MCF 10A (cell line): Measurements from ENCODE around the gene CCDC127. TPM values are rescaled to one million over a fixed set of nuclear protein-coding genes. Genes with fewer than 3 reads are reported as not detected.

ENCODE experiments used
- BruUV-seq: library from RNA; stranded (reverse); fragments of 400-500 nt; replicated peaks from 2 replicates; lab custom pipeline; 2021; lab: Mats Ljungman, UMichigan
- CTCF ChIA-PET: fragments of 300-600 bp; sonication (Branson Sonifier 250); formaldehyde crosslinking; extraction: SDS; loops from one replicate; lab custom pipeline; 2021; ENCODE audit warnings: antibody characterized with exemption, inconsistent platforms; lab: Yijun Ruan, JAX
- POLR2A ChIA-PET: fragments of 300-600, 350-650 bp; sonication (Branson Sonifier 250); formaldehyde crosslinking; extraction: SDS; loops from one replicate; lab custom pipeline; 2020; ENCODE audit warnings: antibody characterized with exemption, inconsistent platforms; lab: Yijun Ruan, JAX
- DNase-seq: peaks from one replicate; pipeline ENCODE4 v3.0.0-alpha.2; 2018; ENCODE audit not compliant: unreplicated experiment
- H3K27ac Mint-ChIP-seq: one replicate; pipeline ENCODE4 v1.8.0; 2022; ENCODE audit warnings: mild to moderate bottlenecking, low read depth, mixed read lengths; ENCODE audit not compliant: unreplicated experiment
- H3K27me3 Mint-ChIP-seq: one replicate; pipeline ENCODE4 v1.8.0; 2022; ENCODE audit warnings: mixed read lengths; ENCODE audit not compliant: insufficient read depth, unreplicated experiment
- H3K36me3 Mint-ChIP-seq: one replicate; pipeline ENCODE4 v1.8.0; 2022; ENCODE audit warnings: mild to moderate bottlenecking, moderate library complexity, mixed read lengths; ENCODE audit not compliant: insufficient read depth, unreplicated experiment
- H3K4me1 Mint-ChIP-seq: one replicate; pipeline ENCODE4 v1.8.0; 2022; ENCODE audit warnings: mixed read lengths; ENCODE audit not compliant: insufficient read depth, unreplicated experiment
- H3K4me3 Mint-ChIP-seq: one replicate; pipeline ENCODE4 v1.8.0; 2022; ENCODE audit warnings: mild to moderate bottlenecking, moderate library complexity, mixed read lengths; ENCODE audit not compliant: unreplicated experiment
- H3K9me3 Mint-ChIP-seq: one replicate; pipeline ENCODE4 v1.8.0; 2022; ENCODE audit warnings: mixed read lengths; ENCODE audit not compliant: unreplicated experiment
- CTCF ChIP-seq: fragments of 200-600 bp; IDR thresholded peaks from one replicate; pipeline ENCODE4 v1.8.0; 2022; ENCODE audit warnings: antibody characterized with exemption, mild to moderate bottlenecking; ENCODE audit not compliant: unreplicated experiment
- intact Hi-C: fragments of 100-400 bp; cut with micrococcal nuclease; formaldehyde crosslinking; loops from 2 replicates; pipeline ENCODE4 v1.14.1; 2022
- total RNA-seq: library from RNA; stranded (reverse); gene quantifications from 2 replicates; pipeline ENCODE4 v1.2.3, GENCODE V29; 2022

CCDC127 gene
- total RNA-seq, 1 experiment from 2014 or later: 4.5 TPM

GRCh38 chr5:172421-172820, 45.5 kb downstream of the CCDC127 start:
- H3K4me3 Mint-ChIP-seq: no peak overlapping the region
- ChIA-PET CTCF (interaction anchor here (1.0 kb wide), 1 partner anchor 16 kb away, joined by 4 read pairs; no protein-coding TSS in a partner anchor), POLR2A (no interaction called here)
- DNase-seq: no peak
- H3K27ac Mint-ChIP-seq: no peak overlapping the region
- no TSS peak for BruUV-seq
- no peak for TF ChIP-seq CTCF
- H3K36me3 Mint-ChIP-seq: no peaks in the 10 kb centered on the region
- H3K9me3 Mint-ChIP-seq: no peaks in the 10 kb centered on the region
- H3K4me1 Mint-ChIP-seq: peaks cover 7% of the 10 kb centered on the region
- intact Hi-C loops: no loop called here
- peaks cover 29% of the 10 kb centered on the region for H3K27me3 Mint-ChIP-seq

- intact Hi-C loops: no loop called here
- H3K27me3 Mint-ChIP-seq: peaks cover 24% of the 10 kb centered on the region
- CTCF ChIA-PET: interaction anchor here (1.0 kb wide), 1 partner anchor 16 kb away, joined by 4 read pairs; no protein-coding TSS in a partner anchor
Measured at GRCh38 chr5:171801-172331, 46.1 kb downstream of the CCDC127 start.

GRCh38 chr5:170971-171800, 46.8 kb downstream of the CCDC127 start:
- TF ChIP-seq CTCF: no peak
- BruUV-seq: no TSS peak
- Mint-ChIP-seq H3K36me3 (no peaks in the 10 kb centered on the region), H3K4me3 (no peak overlapping the region), H3K27me3 (peaks cover 20% of the 10 kb centered on the region), H3K9me3 (no peaks in the 10 kb centered on the region), H3K4me1 (peaks cover 7% of the 10 kb centered on the region), H3K27ac (no peak overlapping the region)
- POLR2A ChIA-PET: no interaction called here
- DNase-seq: no peak
- intact Hi-C loops: no loop called here
- CTCF ChIA-PET: interaction anchor here (1.0 kb wide), 1 partner anchor 17 kb away, joined by 4 read pairs; no protein-coding TSS in a partner anchor

More at GRCh38 chr5:171801-172331, 46.1 kb downstream of the CCDC127 start:
- POLR2A ChIA-PET: no interaction called here
- no peak for TF ChIP-seq CTCF
- no TSS peak for BruUV-seq
- peaks cover 7% of the 10 kb centered on the region for H3K4me1 Mint-ChIP-seq
- no peak overlapping the region for H3K27ac Mint-ChIP-seq
- no peaks in the 10 kb centered on the region for H3K36me3 Mint-ChIP-seq
- DNase-seq: no peak
- H3K4me3 Mint-ChIP-seq: no peak overlapping the region
- H3K9me3 Mint-ChIP-seq: no peaks in the 10 kb centered on the region

- H3K4me3 Mint-ChIP-seq: no peak overlapping the region
- H3K27ac Mint-ChIP-seq: no peak overlapping the region
- POLR2A ChIA-PET: no interaction called here
- BruUV-seq: no TSS peak
- no peak for TF ChIP-seq CTCF
- CTCF ChIA-PET: no interaction called here
- DNase-seq: no peak
- H3K9me3 Mint-ChIP-seq: no peaks in the 10 kb centered on the region
- H3K4me1 Mint-ChIP-seq: peaks cover 7% of the 10 kb centered on the region
- H3K36me3 Mint-ChIP-seq: no peaks in the 10 kb centered on the region
- intact Hi-C loops: no loop called here
- peaks cover 20% of the 10 kb centered on the region for H3K27me3 Mint-ChIP-seq
Measured at GRCh38 chr5:169728-170094, 48.2 kb downstream of the CCDC127 start.
